ENCODE results near the gene PPFIA3. TPM values are rescaled to one million over a fixed set of nuclear protein-coding genes. Genes with fewer than 3 reads are reported as not detected.

Gene PPFIA3
- total RNA-seq, 1 donor from 2014 or later = 4.3 TPM

DNA sequence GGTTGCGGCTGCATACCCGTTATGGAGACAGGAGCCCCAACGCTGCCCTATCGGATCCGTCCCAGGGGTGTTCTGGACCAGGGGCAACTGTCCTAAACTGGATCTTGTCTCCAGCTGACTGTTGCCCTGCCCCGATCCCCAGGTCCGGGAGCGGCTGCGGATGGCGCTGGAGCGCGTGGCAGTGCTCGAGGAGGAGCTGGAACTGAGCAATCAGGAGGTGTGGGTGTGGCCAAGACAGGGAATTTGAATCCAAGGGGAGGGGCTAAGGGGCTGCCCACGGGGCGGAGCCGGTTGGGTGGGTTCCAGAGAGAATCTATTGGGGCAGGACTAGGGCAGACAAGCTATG, 9.9 kb downstream of the PPFIA3 start:
- DNase-seq (no peak), ATAC-seq (no peak)
- Histone ChIP-seq H3K27ac (no peak overlapping the region), H3K27me3 (ENCODE audit: low read depth) (no peaks in the 10 kb centered on the region), H3K9me3 (no peaks in the 10 kb centered on the region), H3K4me3 (no peak overlapping the region), H3K36me3 (no peaks in the 10 kb centered on the region), H3K4me1 (peaks cover 22% of the 10 kb centered on the region)
- TF ChIP-seq, protein P1, sequence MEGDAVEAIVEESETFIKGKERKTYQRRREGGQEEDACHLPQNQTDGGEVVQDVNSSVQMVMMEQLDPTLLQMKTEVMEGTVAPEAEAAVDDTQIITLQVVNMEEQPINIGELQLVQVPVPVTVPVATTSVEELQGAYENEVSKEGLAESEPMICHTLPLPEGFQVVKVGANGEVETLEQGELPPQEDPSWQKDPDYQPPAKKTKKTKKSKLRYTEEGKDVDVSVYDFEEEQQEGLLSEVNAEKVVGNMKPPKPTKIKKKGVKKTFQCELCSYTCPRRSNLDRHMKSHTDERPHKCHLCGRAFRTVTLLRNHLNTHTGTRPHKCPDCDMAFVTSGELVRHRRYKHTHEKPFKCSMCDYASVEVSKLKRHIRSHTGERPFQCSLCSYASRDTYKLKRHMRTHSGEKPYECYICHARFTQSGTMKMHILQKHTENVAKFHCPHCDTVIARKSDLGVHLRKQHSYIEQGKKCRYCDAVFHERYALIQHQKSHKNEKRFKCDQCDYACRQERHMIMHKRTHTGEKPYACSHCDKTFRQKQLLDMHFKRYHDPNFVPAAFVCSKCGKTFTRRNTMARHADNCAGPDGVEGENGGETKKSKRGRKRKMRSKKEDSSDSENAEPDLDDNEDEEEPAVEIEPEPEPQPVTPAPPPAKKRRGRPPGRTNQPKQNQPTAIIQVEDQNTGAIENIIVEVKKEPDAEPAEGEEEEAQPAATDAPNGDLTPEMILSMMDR (IDR thresholded peaks at IDR 0.05) = no peak
- intact Hi-C loops (cut with DNase I) = no loop called here

DNA sequence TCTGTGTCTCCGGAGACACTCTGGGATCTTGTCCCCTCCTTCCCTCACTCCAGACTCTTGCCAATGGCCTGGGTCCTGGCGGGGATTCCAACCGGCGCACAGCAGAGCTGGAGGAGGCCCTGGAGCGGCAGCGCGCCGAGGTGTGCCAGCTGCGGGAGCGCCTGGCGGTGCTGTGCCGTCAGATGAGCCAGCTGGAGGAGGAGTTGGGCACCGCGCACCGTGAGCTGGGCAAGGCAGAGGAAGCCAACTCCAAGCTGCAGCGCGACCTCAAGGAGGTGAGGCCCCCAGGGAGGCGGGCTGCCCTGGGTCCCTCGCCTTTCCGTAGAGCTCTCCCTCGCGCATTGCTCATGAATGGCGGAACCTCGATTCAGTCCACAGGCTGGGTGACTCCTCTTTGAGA, 11.0 kb downstream of the PPFIA3 start:
- intact Hi-C loops (cut with DNase I) = no loop called here
- TF ChIP-seq, protein P1 (IDR thresholded peaks at IDR 0.05) = no peak
- Histone ChIP-seq H3K36me3 (no peaks in the 10 kb centered on the region), H3K4me1 (peaks cover 27% of the 10 kb centered on the region), H3K27ac (no peak overlapping the region), H3K9me3 (no peaks in the 10 kb centered on the region), H3K4me3 (no peak overlapping the region), H3K27me3 (ENCODE audit: low read depth) (no peaks in the 10 kb centered on the region)
- ATAC-seq (no peak), DNase-seq (no peak)

DNA sequence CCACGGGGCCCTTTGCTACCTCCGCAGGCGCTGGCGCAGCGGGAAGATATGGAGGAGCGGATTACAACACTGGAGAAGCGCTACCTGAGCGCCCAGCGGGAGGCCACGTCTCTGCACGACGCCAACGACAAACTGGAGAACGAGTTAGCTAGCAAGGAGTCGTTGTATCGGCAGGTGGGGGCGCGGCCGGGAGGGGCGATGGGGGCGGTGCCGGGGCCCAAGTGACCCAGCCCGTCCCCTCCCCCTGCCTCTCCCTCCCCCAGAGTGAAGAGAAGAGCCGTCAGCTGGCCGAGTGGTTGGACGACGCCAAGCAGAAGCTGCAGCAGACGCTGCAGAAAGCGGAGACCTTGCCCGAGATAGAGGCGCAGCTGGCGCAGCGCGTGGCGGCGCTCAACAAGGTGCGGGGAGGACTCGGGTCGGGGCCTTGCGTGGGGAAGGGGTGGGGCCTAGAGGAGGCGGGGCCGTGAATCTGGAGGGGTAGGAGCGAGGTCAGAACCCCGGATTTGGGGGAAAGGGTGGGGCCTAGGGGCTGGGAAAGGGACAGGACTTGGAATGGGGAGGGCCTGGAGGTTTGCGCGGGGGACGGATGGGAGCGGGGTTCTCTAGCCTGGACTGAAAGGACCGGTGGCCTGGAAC, 13.7 kb downstream of the PPFIA3 start:
- Histone ChIP-seq H3K4me3 (peak overlapping the region; percentile 50), H3K27ac (no peak overlapping the region), H3K36me3 (no peaks in the 10 kb centered on the region), H3K9me3 (no peaks in the 10 kb centered on the region), H3K4me1 (peaks cover 22% of the 10 kb centered on the region), H3K27me3 (ENCODE audit: low read depth) (no peaks in the 10 kb centered on the region)
- peak; percentile 58 to 67 for ATAC-seq
- peak; percentile 76 for DNase-seq
- TF ChIP-seq, protein P1 (IDR thresholded peaks at IDR 0.05) = no peak
- intact Hi-C loops (cut with DNase I) = no loop called here

DNA sequence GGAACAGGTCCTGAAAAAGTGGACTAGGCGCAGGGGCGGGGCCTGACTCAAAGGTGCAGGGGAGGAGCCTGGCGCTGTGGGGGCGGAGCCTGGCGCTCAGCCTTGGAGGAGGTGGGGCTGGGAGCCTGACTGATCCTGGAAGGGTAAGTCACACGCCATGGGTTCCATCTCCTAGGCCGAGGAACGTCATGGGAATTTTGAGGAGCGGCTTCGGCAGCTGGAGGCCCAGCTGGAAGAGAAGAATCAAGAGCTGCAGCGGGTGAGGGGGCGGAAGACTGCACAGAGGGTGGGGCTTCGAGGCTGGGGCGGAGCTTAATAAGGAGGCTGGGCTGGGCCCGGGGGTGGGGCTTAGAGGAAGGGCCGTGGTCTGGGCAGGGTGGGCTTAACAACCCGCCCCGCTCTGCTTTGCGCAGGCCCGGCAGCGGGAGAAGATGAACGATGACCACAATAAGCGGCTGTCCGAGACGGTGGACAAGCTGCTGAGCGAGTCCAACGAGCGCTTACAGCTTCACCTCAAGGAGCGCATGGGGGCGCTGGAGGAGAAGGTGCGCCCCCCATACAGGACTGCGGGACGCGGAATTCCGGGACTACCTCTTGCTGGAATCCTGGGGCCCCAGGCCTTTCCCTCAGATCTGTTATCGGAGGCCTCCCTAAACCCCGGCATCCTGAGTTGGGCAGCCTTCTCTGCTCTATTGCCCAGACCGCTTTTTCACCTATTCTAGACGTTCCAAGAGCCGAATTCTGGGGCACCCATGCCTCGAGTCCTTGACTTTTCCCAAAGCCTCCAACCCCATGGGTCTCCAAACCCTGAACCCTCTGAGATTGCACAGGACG, 14.5 kb downstream of the PPFIA3 start:
- ATAC-seq (peak; percentile 84 to 88), DNase-seq (peak; percentile 85)
- peak overlapping the region; percentile 50 for H3K4me3 ChIP-seq
- TF ChIP-seq, protein P1 (IDR thresholded peaks at IDR 0.05) = peak; percentile 15
- no peaks in the 10 kb centered on the region for H3K9me3 ChIP-seq
- H3K27me3 ChIP-seq (ENCODE audit: low read depth) = no peaks in the 10 kb centered on the region
- H3K36me3 ChIP-seq = no peaks in the 10 kb centered on the region
- no peak overlapping the region for H3K27ac ChIP-seq
- intact Hi-C loops (cut with DNase I) = no loop called here
- peaks cover 15% of the 10 kb centered on the region for H3K4me1 ChIP-seq

DNA sequence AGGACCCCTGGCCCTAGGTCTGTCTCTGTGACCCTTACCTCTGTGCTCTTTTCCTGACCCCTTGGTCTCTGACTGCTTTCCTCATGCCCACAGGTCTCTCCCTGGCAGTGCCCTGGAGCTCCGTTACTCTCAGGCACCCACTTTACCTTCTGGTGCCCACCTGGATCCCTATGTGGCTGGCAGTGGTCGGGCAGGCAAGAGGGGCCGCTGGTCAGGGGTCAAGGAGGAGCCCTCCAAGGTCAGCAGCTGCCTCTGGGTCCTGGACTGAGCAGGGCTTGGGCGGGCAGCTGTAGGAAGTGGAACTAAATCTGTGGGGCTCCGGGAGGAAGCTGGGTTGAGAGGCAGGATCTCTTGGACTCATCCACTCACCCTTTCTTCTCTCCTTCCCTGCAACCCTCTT, 16.3 kb downstream of the PPFIA3 start:
- Histone ChIP-seq H3K4me1 (peaks cover 13% of the 10 kb centered on the region), H3K4me3 (no peak overlapping the region), H3K27ac (no peak overlapping the region), H3K9me3 (no peaks in the 10 kb centered on the region), H3K36me3 (no peaks in the 10 kb centered on the region), H3K27me3 (ENCODE audit: low read depth) (no peaks in the 10 kb centered on the region)
- intact Hi-C loops (cut with DNase I) = no loop called here
- TF ChIP-seq, protein P1 (IDR thresholded peaks at IDR 0.05) = no peak
- DNase-seq (no peak), ATAC-seq (no peak)
